Ishikawa (cell line): ENCODE measurements around the gene MAD1L1.

Experiments
- EP300 ChIP-seq: IDR thresholded peaks from 2 replicates; pipeline ENCODE4 v1.6.1; 2012; ENCODE audit warnings: borderline replicate concordance
- MAX ChIP-seq: IDR thresholded peaks from 2 replicates; pipeline ENCODE4 v1.6.1; 2012
- RAD21 ChIP-seq: IDR thresholded peaks from 2 replicates; pipeline ENCODE4 v1.6.1; 2012; ENCODE audit warnings: low read depth
- REST ChIP-seq: IDR thresholded peaks from 2 replicates; pipeline ENCODE4 v1.6.1; 2012; ENCODE audit warnings: low read depth, mild to moderate bottlenecking
- TAF1 ChIP-seq: IDR thresholded peaks from 2 replicates; pipeline ENCODE4 v1.6.1; 2012; ENCODE audit warnings: low read depth, mild to moderate bottlenecking
- TCF12 ChIP-seq: IDR thresholded peaks from 2 replicates; pipeline ENCODE4 v1.6.1; 2012; ENCODE audit warnings: low read depth
- YY1 ChIP-seq: IDR thresholded peaks from 2 replicates; pipeline ENCODE4 v1.6.1; 2012; ENCODE audit warnings: low read depth
- ZBTB7A ChIP-seq: IDR thresholded peaks from 2 replicates; pipeline ENCODE4 v1.6.1; 2012; ENCODE audit warnings: low read depth
- TF ChIP-seq, protein P1 (sequence below): IDR thresholded peaks from 2 replicates; pipeline ENCODE4 v1.6.1; 2012

GRCh38 chr7:2168615-2169311 is 64.0 kb downstream of the MAD1L1 start:
- TF ChIP-seq REST = no peak
- TF ChIP-seq YY1 = no peak
- no peak for TF ChIP-seq TCF12
- no peak for TF ChIP-seq ZBTB7A
- no peak for TF ChIP-seq RAD21
- no peak for TF ChIP-seq TAF1
- TF ChIP-seq MAX = no peak
- TF ChIP-seq, protein P1, sequence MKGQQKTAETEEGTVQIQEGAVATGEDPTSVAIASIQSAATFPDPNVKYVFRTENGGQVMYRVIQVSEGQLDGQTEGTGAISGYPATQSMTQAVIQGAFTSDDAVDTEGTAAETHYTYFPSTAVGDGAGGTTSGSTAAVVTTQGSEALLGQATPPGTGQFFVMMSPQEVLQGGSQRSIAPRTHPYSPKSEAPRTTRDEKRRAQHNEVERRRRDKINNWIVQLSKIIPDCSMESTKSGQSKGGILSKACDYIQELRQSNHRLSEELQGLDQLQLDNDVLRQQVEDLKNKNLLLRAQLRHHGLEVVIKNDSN = no peak
- TF ChIP-seq EP300 = no peak
